Colonic mucosa (tissue), 4 donors: ENCODE data around the gene MICAL3. TPM values are rescaled to one million over a fixed set of nuclear protein-coding genes. Genes with fewer than 3 reads are reported as not detected.

Source experiments
- DNase-seq: peaks from one replicate; pipeline ENCODE4 v3.0.0-alpha.2; 2020
- H3K27ac ChIP-seq: fragments of 200-600 bp; one replicate; pipeline ENCODE4 v1.8.0; 2021
- H3K27me3 ChIP-seq: fragments of 200-600 bp; one replicate; pipeline ENCODE4 v1.8.0; 2021
- H3K36me3 ChIP-seq: fragments of 200-600 bp; one replicate; pipeline ENCODE4 v1.8.0; 2021
- H3K4me1 ChIP-seq: fragments of 200-600 bp; one replicate; pipeline ENCODE4 v1.8.0; 2021; ENCODE audit warnings: mild to moderate bottlenecking
- H3K4me3 ChIP-seq: fragments of 200-600 bp; one replicate; pipeline ENCODE4 v1.8.0; 2021
- H3K9ac ChIP-seq, 2 donors: one replicate each; pipeline ENCODE4 v1.7.0; 2013; ENCODE audit warnings: control low read depth in 2 of 2, low read depth in 2 of 2, low read length in 2 of 2
- H3K9me3 ChIP-seq: fragments of 200-600 bp; one replicate; pipeline ENCODE4 v1.8.0; 2021
- CTCF ChIP-seq: fragments of 200-600 bp; IDR thresholded peaks from one replicate; pipeline ENCODE4 v1.8.0; 2022; ENCODE audit warnings: antibody characterized with exemption, mild to moderate bottlenecking
- intact Hi-C: fragments of 100-400 bp; cut with DNase I; formaldehyde crosslinking; loops from one replicate; pipeline ENCODE4 v1.14.1; 2022
- total RNA-seq, 2 donors: library from RNA; stranded (reverse); fragmentation: NEBNext Ultra II Directional in 1 of 2; extraction: Animal tissue kit (Norgen Biotek cat#: 25700) in 1 of 2; gene quantifications; one replicate each; pipeline ENCODE4 v1.2.1, GENCODE V29; 2021
- donor health status: healthy.
- donor health status: DM: no; HTN: no; CAD: no.
- donor health status: DM: no; HTN: no; CAD: no.

Gene MICAL3
- total RNA-seq, 2 donors from 2014 or later: 72.5 to 84.5 TPM

GRCh38 chr22:17864398-17865182, 159.8 kb downstream of the MICAL3 start:
- Histone ChIP-seq H3K4me3 (no peak overlapping the region), H3K4me1 (peaks cover 20% of the 10 kb centered on the region), H3K27ac (no peak overlapping the region), H3K9me3 (no peaks in the 10 kb centered on the region), H3K27me3 (no peaks in the 10 kb centered on the region), H3K9ac (no peak overlapping the region), H3K36me3 (no peaks in the 10 kb centered on the region)
- DNase-seq: no peak
- TF ChIP-seq CTCF: no peak
- intact Hi-C loops: no loop called here

GRCh38 chr22:17862646-17863181, 161.6 kb downstream of the MICAL3 start:
- Histone ChIP-seq H3K9ac (no peak overlapping the region), H3K27ac (no peak overlapping the region), H3K9me3 (no peaks in the 10 kb centered on the region), H3K4me3 (no peak overlapping the region), H3K27me3 (no peaks in the 10 kb centered on the region), H3K36me3 (peaks cover 5% of the 10 kb centered on the region), H3K4me1 (peaks cover 7% of the 10 kb centered on the region)
- intact Hi-C loops: no loop called here
- no peak for TF ChIP-seq CTCF
- no peak for DNase-seq

GRCh38 chr22:17861909-17862308, 162.5 kb downstream of the MICAL3 start:
- Histone ChIP-seq H3K4me1 (peaks cover under 1% of the 10 kb centered on the region), H3K27ac (no peak overlapping the region), H3K9me3 (no peaks in the 10 kb centered on the region), H3K27me3 (no peaks in the 10 kb centered on the region), H3K9ac (no peak overlapping the region), H3K36me3 (peaks cover 5% of the 10 kb centered on the region), H3K4me3 (no peak overlapping the region)
- intact Hi-C loops: no loop called here
- no peak for TF ChIP-seq CTCF
- no peak for DNase-seq

GRCh38 chr22:17860220-17860965, 164.0 kb downstream of the MICAL3 start:
- Histone ChIP-seq H3K4me1 (no peaks in the 10 kb centered on the region), H3K9ac (peak overlapping the region in 1 of 2 donors; percentile 85), H3K27ac (peak overlapping the region; percentile 51), H3K27me3 (no peaks in the 10 kb centered on the region), H3K4me3 (no peak overlapping the region), H3K9me3 (no peaks in the 10 kb centered on the region), H3K36me3 (peaks cover 5% of the 10 kb centered on the region)
- no peak for TF ChIP-seq CTCF
- intact Hi-C loops: no loop called here
- no peak for DNase-seq

GRCh38 chr22:17858033-17858432, 166.3 kb downstream of the MICAL3 start:
- no peak overlapping the region for H3K4me3 ChIP-seq
- DNase-seq: no peak
- H3K4me1 ChIP-seq: no peaks in the 10 kb centered on the region
- no peaks in the 10 kb centered on the region for H3K27me3 ChIP-seq
- intact Hi-C loops: no loop called here
- no peak for TF ChIP-seq CTCF
- H3K27ac ChIP-seq: peak overlapping the region; percentile 51
- H3K9ac ChIP-seq: peak overlapping the region in 1 of 2 donors; percentile 62
- peaks cover 5% of the 10 kb centered on the region for H3K36me3 ChIP-seq
- no peaks in the 10 kb centered on the region for H3K9me3 ChIP-seq
